Neural cell (in vitro differentiated cells): ENCODE measurements around the gene EYA3. TPM values are rescaled to one million over a fixed set of nuclear protein-coding genes. Genes with fewer than 3 reads are reported as not detected.

Experiments
- H2AFZ ChIP-seq: fragments of 200-600, 300-800 bp; sonication (generic), shearing (Covaris generic); 2 replicates; pipeline ENCODE4 v1.6.0; 2014; ENCODE audit warnings: low read depth, mild to moderate bottlenecking, antibody characterized with exemption, low read length, moderate library complexity
- H3F3A ChIP-seq: fragments of 200-600 bp; shearing (Covaris generic); 2 replicates; pipeline ENCODE4 v1.6.1; 2016; ENCODE audit warnings: mild to moderate bottlenecking, moderate library complexity, mixed read lengths, antibody characterized with exemption, low read length; ENCODE audit not compliant: insufficient read depth, poor library complexity, severe bottlenecking
- H3K27ac ChIP-seq: fragments of 200-600, 300-800 bp; sonication (generic), shearing (Covaris generic); 2 replicates; pipeline ENCODE4 v1.5.1; 2014; ENCODE audit warnings: mild to moderate bottlenecking, low read length, moderate library complexity
- H3K27me3 ChIP-seq: fragments of 300-800, 200-600 bp; sonication (generic), shearing (Covaris generic); 2 replicates; pipeline ENCODE4 v1.6.0; 2014; ENCODE audit warnings: mild to moderate bottlenecking, low read depth, low read length, moderate library complexity; ENCODE audit not compliant: insufficient read depth
- H3K36me3 ChIP-seq: fragments of 300-800, 200-600 bp; sonication (generic), shearing (Covaris generic); 2 replicates; pipeline ENCODE4 v1.5.1; 2014; ENCODE audit warnings: mild to moderate bottlenecking, antibody characterized with exemption, low read length, moderate library complexity; ENCODE audit not compliant: insufficient read depth
- H3K4me2 ChIP-seq: fragments of 300-800, 200-600 bp; sonication (generic), shearing (Covaris generic); 2 replicates; pipeline ENCODE4 v1.6.0; 2014; ENCODE audit warnings: mild to moderate bottlenecking, low read length
- H3K4me3 ChIP-seq: fragments of 300-800, 200-600 bp; sonication (generic), shearing (Covaris generic); 2 replicates; pipeline ENCODE4 v1.5.1; 2014; ENCODE audit warnings: mild to moderate bottlenecking, low read length, moderate library complexity
- H3K79me2 ChIP-seq: fragments of 200-600 bp; shearing (Covaris generic); replicated peaks from 2 replicates; pipeline ENCODE4 v1.6.0; 2014; ENCODE audit warnings: mild to moderate bottlenecking, low read length, moderate library complexity; ENCODE audit not compliant: insufficient read depth
- H3K9ac ChIP-seq: fragments of 300-800, 200-600 bp; sonication (generic), shearing (Covaris generic); 2 replicates; pipeline ENCODE4 v1.6.1; 2016; ENCODE audit warnings: mild to moderate bottlenecking, low read length, mixed read lengths
- H3K9me2 ChIP-seq: fragments of 200-600 bp; shearing (Covaris generic); 2 replicates; pipeline ENCODE4 v1.6.1; 2016; ENCODE audit warnings: mild to moderate bottlenecking, low read length, mixed read lengths; ENCODE audit not compliant: insufficient read depth
- H3K9me3 ChIP-seq: fragments of 200-600, 300-800 bp; sonication (generic), shearing (Covaris generic); 2 replicates; pipeline ENCODE4 v1.6.1; 2016; ENCODE audit warnings: mild to moderate bottlenecking, mixed run types, low read length, moderate library complexity, mixed read lengths
- H4K20me1 ChIP-seq: fragments of 200-600 bp; shearing (Covaris generic); 2 replicates; pipeline ENCODE4 v1.6.1; 2016; ENCODE audit warnings: mild to moderate bottlenecking, mixed run types; ENCODE audit not compliant: insufficient read depth
- CTCF ChIP-seq: fragments of 450-650 bp; IDR thresholded peaks from 2 replicates; pipeline ENCODE4 v1.5.1; 2014; ENCODE audit warnings: antibody characterized with exemption, mild to moderate bottlenecking, moderate library complexity; ENCODE audit not compliant: poor library complexity, severe bottlenecking
- EP300 ChIP-seq: fragments of 450-650 bp; conservative IDR thresholded peaks from 2 replicates; pipeline ENCODE4 v1.6.1; 2014; ENCODE audit warnings: antibody characterized with exemption, mild to moderate bottlenecking, moderate library complexity; ENCODE audit not compliant: poor library complexity, severe bottlenecking
- EZH2 ChIP-seq: fragments of 200-600, 300-800 bp; shearing (Covaris generic), sonication (generic); IDR thresholded peaks from 2 replicates; pipeline ENCODE4 v1.6.1; 2014; ENCODE audit warnings: antibody characterized with exemption, low read length, borderline replicate concordance, mild to moderate bottlenecking; ENCODE audit not compliant: insufficient read depth, poor library complexity, severe bottlenecking
- MXI1 ChIP-seq: fragments of 450-650 bp; conservative IDR thresholded peaks from 2 replicates; pipeline ENCODE4 v1.6.1; 2014; ENCODE audit warnings: antibody characterized with exemption, mild to moderate bottlenecking; ENCODE audit not compliant: poor library complexity, severe bottlenecking
- POLR2AphosphoS5 ChIP-seq: IDR thresholded peaks from 2 replicates; pipeline ENCODE4 v1.6.1; 2012
- RAD21 ChIP-seq: fragments of 450-650 bp; conservative IDR thresholded peaks from 2 replicates; pipeline ENCODE4 v1.6.1; 2014; ENCODE audit warnings: antibody characterized with exemption, mild to moderate bottlenecking, moderate library complexity
- SMC3 ChIP-seq: fragments of 450-650 bp; conservative IDR thresholded peaks from 2 replicates; pipeline ENCODE4 v1.6.1; 2014; ENCODE audit warnings: antibody characterized with exemption, mild to moderate bottlenecking, moderate library complexity; ENCODE audit not compliant: poor library complexity
- TAF1 ChIP-seq: IDR thresholded peaks from 2 replicates; pipeline ENCODE4 v1.6.1; 2012; ENCODE audit warnings: low read depth
- polyA plus RNA-seq: library from polyadenylated mRNA; depleted of rRNA; stranded (reverse); fragments of >200 nt; gene quantifications from 2 replicates; pipeline ENCODE4 v1.2.3, GENCODE V29; 2014
- TF ChIP-seq, protein P1 (sequence below): IDR thresholded peaks from 2 replicates; pipeline ENCODE4 v1.6.1; 2012; ENCODE audit warnings: borderline replicate concordance

The EYA3 gene
- polyA plus RNA-seq, 1 donor from 2014 or later: 11.2 TPM

- no peaks in the 10 kb centered on the region for H3K36me3 ChIP-seq
- peaks cover 6% of the 10 kb centered on the region for H3K79me2 ChIP-seq
- no peak overlapping the region for H2AFZ ChIP-seq
- H3K4me3 ChIP-seq: no peak overlapping the region
- no peak overlapping the region for H3K27ac ChIP-seq
- no peaks in the 10 kb centered on the region for H3K9me2 ChIP-seq
- H3K27me3 ChIP-seq: no peaks in the 10 kb centered on the region
- TF ChIP-seq RAD21: no peak
- no peak for TF ChIP-seq EZH2
- TF ChIP-seq, protein P1, sequence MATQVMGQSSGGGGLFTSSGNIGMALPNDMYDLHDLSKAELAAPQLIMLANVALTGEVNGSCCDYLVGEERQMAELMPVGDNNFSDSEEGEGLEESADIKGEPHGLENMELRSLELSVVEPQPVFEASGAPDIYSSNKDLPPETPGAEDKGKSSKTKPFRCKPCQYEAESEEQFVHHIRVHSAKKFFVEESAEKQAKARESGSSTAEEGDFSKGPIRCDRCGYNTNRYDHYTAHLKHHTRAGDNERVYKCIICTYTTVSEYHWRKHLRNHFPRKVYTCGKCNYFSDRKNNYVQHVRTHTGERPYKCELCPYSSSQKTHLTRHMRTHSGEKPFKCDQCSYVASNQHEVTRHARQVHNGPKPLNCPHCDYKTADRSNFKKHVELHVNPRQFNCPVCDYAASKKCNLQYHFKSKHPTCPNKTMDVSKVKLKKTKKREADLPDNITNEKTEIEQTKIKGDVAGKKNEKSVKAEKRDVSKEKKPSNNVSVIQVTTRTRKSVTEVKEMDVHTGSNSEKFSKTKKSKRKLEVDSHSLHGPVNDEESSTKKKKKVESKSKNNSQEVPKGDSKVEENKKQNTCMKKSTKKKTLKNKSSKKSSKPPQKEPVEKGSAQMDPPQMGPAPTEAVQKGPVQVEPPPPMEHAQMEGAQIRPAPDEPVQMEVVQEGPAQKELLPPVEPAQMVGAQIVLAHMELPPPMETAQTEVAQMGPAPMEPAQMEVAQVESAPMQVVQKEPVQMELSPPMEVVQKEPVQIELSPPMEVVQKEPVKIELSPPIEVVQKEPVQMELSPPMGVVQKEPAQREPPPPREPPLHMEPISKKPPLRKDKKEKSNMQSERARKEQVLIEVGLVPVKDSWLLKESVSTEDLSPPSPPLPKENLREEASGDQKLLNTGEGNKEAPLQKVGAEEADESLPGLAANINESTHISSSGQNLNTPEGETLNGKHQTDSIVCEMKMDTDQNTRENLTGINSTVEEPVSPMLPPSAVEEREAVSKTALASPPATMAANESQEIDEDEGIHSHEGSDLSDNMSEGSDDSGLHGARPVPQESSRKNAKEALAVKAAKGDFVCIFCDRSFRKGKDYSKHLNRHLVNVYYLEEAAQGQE: no peak
- no peak for TF ChIP-seq POLR2AphosphoS5
- no peak for TF ChIP-seq EP300
- TF ChIP-seq MXI1: no peak
- no peak for TF ChIP-seq SMC3
- TF ChIP-seq CTCF: no peak
- TF ChIP-seq TAF1: no peak
- H3F3A ChIP-seq: no peaks in the 10 kb centered on the region
- no peaks in the 10 kb centered on the region for H3K9me3 ChIP-seq
- no peak overlapping the region for H3K9ac ChIP-seq
- no peak overlapping the region for H3K4me2 ChIP-seq
- H4K20me1 ChIP-seq: no peaks in the 10 kb centered on the region
These were observed 20.8 kb downstream of the EYA3 start for GRCh38 chr1:28067523-28068090.

DNA sequence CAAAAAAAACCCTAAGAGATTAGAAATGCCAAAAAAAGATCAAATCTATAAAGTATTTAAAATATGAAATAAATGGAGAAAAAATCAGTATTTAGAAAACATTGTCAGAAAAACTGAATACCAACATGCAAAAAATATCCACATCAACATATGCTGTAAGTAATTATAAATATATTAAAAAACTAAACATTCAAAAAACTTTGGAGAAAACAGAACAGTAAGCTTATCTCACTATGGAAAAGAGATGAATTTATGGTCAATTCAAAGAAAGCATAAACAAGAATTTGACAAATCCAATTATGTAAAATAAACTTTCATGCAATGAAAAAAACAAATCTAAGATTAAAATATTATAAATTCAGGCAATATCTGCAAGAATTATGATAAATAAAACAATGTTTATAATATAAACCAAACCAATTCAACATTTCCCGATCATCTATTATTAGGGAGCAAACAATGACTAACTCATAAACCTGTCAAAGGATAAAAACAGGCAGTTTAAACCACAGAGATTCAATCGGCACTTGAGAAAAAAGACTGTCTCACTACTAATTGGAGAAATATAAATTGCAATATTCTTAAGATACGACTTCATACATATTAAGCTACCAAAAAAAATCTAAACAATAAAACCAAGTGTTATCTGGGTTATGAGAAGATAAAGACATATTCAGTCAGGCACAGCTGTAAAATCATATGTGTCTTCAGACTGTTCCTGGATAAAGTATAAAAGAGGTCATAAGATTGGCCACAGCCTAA lies 21.8 kb downstream of the EYA3 start:
- no peak overlapping the region for H3K4me2 ChIP-seq
- peaks cover 6% of the 10 kb centered on the region for H3K79me2 ChIP-seq
- H3F3A ChIP-seq: no peaks in the 10 kb centered on the region
- H3K4me3 ChIP-seq: no peak overlapping the region
- H3K36me3 ChIP-seq: no peaks in the 10 kb centered on the region
- no peak overlapping the region for H3K9ac ChIP-seq
- H4K20me1 ChIP-seq: no peaks in the 10 kb centered on the region
- H2AFZ ChIP-seq: no peak overlapping the region
- no peaks in the 10 kb centered on the region for H3K9me3 ChIP-seq
- H3K9me2 ChIP-seq: no peaks in the 10 kb centered on the region
- TF ChIP-seq RAD21 (no peak), EZH2 (no peak), MXI1 (no peak), EP300 (no peak), POLR2AphosphoS5 (no peak), CTCF (no peak), SMC3 (no peak), TAF1 (no peak)
- TF ChIP-seq, protein P1: no peak
- no peak overlapping the region for H3K27ac ChIP-seq
- H3K27me3 ChIP-seq: no peaks in the 10 kb centered on the region
